Spleen (tissue), 11 donors: ENCODE data around the gene MAP3K14. TPM values are rescaled to one million over a fixed set of nuclear protein-coding genes. Genes with fewer than 3 reads are reported as not detected.

Experiments used
- DNase-seq: peaks from one replicate; pipeline ENCODE4 v3.0.0-alpha.2; 2020
- H3K27ac ChIP-seq, 8 donors: fragments of 200-600 bp; sonication (generic) in 7 of 8; 1 replicate in 4 of 8; 2 replicates in 4 of 8; pipeline versions ENCODE4 v1.5.0 to v1.8.0; 2016 to 2021; ENCODE audit warnings: inconsistent platforms in 4 of 8, mild to moderate bottlenecking in 4 of 8, moderate library complexity in 1 of 8
- H3K27me3 ChIP-seq, 7 donors: fragments of 200-600 bp; sonication (generic) in 6 of 7; replicated peaks in 1 of 7; 1 replicate in 4 of 7; 2 replicates in 3 of 7; pipeline versions ENCODE4 v1.5.0 to v1.8.0; 2016 to 2021; ENCODE audit warnings: inconsistent platforms in 3 of 7, mild to moderate bottlenecking in 1 of 7
- H3K36me3 ChIP-seq, 6 donors: fragments of 200-600 bp; sonication (generic) in 5 of 6; 1 replicate in 4 of 6; 2 replicates in 2 of 6; pipeline versions ENCODE4 v1.5.0 to v1.8.0; 2016 to 2021; ENCODE audit warnings: inconsistent platforms in 2 of 6
- H3K4me1 ChIP-seq, 6 donors: fragments of 200-600 bp; sonication (generic) in 5 of 6; 1 replicate in 3 of 6; 2 replicates in 3 of 6; pipeline versions ENCODE4 v1.5.0 to v1.8.0; 2016 to 2021; ENCODE audit warnings: inconsistent platforms in 3 of 6
- H3K4me3 ChIP-seq, 8 donors: fragments of 200-600 bp; sonication (generic) in 7 of 8; 1 replicate in 4 of 8; 2 replicates in 4 of 8; pipeline versions ENCODE4 v1.5.0 to v1.8.0; 2016 to 2021; ENCODE audit warnings: inconsistent platforms in 4 of 8, mild to moderate bottlenecking in 4 of 8, moderate library complexity in 2 of 8
- H3K9me3 ChIP-seq, 8 donors: fragments of 200-600 bp; sonication (generic) in 7 of 8; 1 replicate in 4 of 8; 2 replicates in 4 of 8; pipeline versions ENCODE4 v1.5.0 to v1.8.0; 2016 to 2021; ENCODE audit warnings: inconsistent platforms in 4 of 8
- POLR2A ChIP-seq, 3 donors: fragments of 450-650 bp; IDR thresholded peaks; one replicate each; pipeline ENCODE4 v1.5.1; 2017; ENCODE audit warnings: antibody characterized with exemption in 3 of 3, mild to moderate bottlenecking in 1 of 3
- POLR2AphosphoS5 ChIP-seq, 3 donors: sonication (generic); formaldehyde crosslinking; IDR thresholded peaks; one replicate each; pipeline ENCODE4 v1.5.1; 2017; ENCODE audit warnings: antibody characterized with exemption in 3 of 3
- WGBS, 5 donors: extraction: QIAGEN DNeasy Blood & Tissue Kit in 3 of 5; methylation state at CpG; one replicate each; pipeline versions ENCODE4 v1.1.5 to v1.1.7; 2013 to 2018; 5-methylcytosine and 5-hydroxymethylcytosine counted together
- intact Hi-C: fragments of 100-400 bp; cut with DNase I; formaldehyde crosslinking; loops from one replicate; pipeline ENCODE4 v1.15.0; 2023; ENCODE audit warnings: low total_unique reads
- polyA plus RNA-seq, 3 donors: library from polyadenylated mRNA; stranded (reverse); fragments of 200-250 nt; gene quantifications; one replicate each; pipeline ENCODE4 v1.2.1, GENCODE V29; 2013
- total RNA-seq, 7 donors: library from RNA; depleted of rRNA in 3 of 7; stranded (reverse); fragments of >200 nt in 3 of 7; fragmentation: NEBNext Ultra II Directional in 4 of 7; extraction: Animal tissue kit (Norgen Biotek cat#: 25700) in 4 of 7; gene quantifications; one replicate each; pipeline versions ENCODE4 v1.1.0 to v1.2.1, GENCODE V29; 2016 to 2021
- TF ChIP-seq, protein P1 (sequence below), 11 experiments: fragments of 200-600 bp in 7 of 11; fragments of 450-650 bp in 4 of 11; sonication (generic) in 4 of 11; IDR thresholded peaks in 8 of 11; conservative IDR thresholded peaks in 3 of 11; 1 replicate in 7 of 11; 2 replicates in 4 of 11; pipeline versions ENCODE4 v1.4.0 to v1.8.0; 2016 to 2021; ENCODE audit warnings: antibody characterized with exemption in 11 of 11, inconsistent platforms in 4 of 11, mild to moderate bottlenecking in 1 of 11
- donor health status: healthy with polysubstance abuse.
- donor health status: DM: no; HTN: no; CAD: no; lungs with moderate emphysema.
- donor health status: DM: no; HTN: no; CAD: no.
- donor health status: Bipolar disorder and iron deficiency.
- donor health status: healthy.
- donor health status: DM: no; HTN: no; CAD: no.
- donor health status: DM: yes; HTN: yes; CAD: no.

The MAP3K14 gene
- total and polyA plus RNA-seq, 10 donors, result 17.3 to 36.3 (median 28.0) TPM

- no peak for TF ChIP-seq POLR2AphosphoS5 (IDR thresholded peaks at IDR 0.05)
- no peak for TF ChIP-seq POLR2A (IDR thresholded peaks at IDR 0.05)
- TF ChIP-seq, protein P1, sequence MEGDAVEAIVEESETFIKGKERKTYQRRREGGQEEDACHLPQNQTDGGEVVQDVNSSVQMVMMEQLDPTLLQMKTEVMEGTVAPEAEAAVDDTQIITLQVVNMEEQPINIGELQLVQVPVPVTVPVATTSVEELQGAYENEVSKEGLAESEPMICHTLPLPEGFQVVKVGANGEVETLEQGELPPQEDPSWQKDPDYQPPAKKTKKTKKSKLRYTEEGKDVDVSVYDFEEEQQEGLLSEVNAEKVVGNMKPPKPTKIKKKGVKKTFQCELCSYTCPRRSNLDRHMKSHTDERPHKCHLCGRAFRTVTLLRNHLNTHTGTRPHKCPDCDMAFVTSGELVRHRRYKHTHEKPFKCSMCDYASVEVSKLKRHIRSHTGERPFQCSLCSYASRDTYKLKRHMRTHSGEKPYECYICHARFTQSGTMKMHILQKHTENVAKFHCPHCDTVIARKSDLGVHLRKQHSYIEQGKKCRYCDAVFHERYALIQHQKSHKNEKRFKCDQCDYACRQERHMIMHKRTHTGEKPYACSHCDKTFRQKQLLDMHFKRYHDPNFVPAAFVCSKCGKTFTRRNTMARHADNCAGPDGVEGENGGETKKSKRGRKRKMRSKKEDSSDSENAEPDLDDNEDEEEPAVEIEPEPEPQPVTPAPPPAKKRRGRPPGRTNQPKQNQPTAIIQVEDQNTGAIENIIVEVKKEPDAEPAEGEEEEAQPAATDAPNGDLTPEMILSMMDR (IDR thresholded peaks at IDR 0.05 in 8 of 11, conservative IDR thresholded peaks at IDR 0.05 in 3 of 11), result no peak
- intact Hi-C loops, result no loop called here
Observed at GRCh38 chr17:45355087-45355486, 38.3 kb upstream of the MAP3K14 start.

DNA sequence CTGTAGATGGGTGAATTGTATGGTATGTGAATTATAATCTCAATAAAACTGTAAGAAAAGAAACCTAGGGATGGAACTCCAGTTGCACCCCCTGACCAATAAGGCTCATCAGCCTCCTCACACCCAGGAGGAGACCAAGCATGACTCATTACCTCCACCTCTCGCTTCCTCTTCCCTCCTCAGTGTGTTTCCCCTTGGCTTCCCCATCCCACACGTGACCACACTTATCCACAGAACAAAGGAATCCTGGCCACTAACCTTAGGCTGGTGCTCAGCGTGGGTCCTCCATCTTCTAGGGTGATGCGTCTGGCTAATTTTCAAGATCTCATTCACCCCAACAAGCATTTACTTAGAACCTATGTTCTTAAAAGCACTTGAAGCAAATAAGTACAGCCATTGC is 36.2 kb upstream of the MAP3K14 start:
- no peak overlapping the region for H3K4me3 ChIP-seq
- no peak overlapping the region for H3K27ac ChIP-seq
- no peak for TF ChIP-seq POLR2A (IDR thresholded peaks at IDR 0.05)
- no peak for TF ChIP-seq POLR2AphosphoS5 (IDR thresholded peaks at IDR 0.05)
- TF ChIP-seq, protein P1 (IDR thresholded peaks at IDR 0.05 in 8 of 11, conservative IDR thresholded peaks at IDR 0.05 in 3 of 11), result no peak
- intact Hi-C loops, result no loop called here
- peaks cover 0 to 5% (median 0%) of the 10 kb centered on the region in 7 donors for H3K27me3 ChIP-seq
- no peaks in the 10 kb centered on the region for H3K36me3 ChIP-seq
- peaks cover 0 to 8% (median 0%) of the 10 kb centered on the region in 8 donors for H3K9me3 ChIP-seq
- peak; percentile 1 for DNase-seq
- peaks cover 0 to 5% (median 0%) of the 10 kb centered on the region in 6 donors for H3K4me1 ChIP-seq
- WGBS, 5 donors, result 42 to 52% (median 48%) methylated on average over 4 of the region's 4 CpGs

More at GRCh38 chr17:45355087-45355486, 38.3 kb upstream of the MAP3K14 start:
- DNase-seq, result peak; percentile 14
- Histone ChIP-seq H3K36me3 (no peaks in the 10 kb centered on the region), H3K27me3 (peaks cover 0 to 10% (median 0%) of the 10 kb centered on the region in 7 donors), H3K9me3 (peaks cover 0 to 8% (median 0%) of the 10 kb centered on the region in 8 donors), H3K27ac (no peak overlapping the region), H3K4me3 (no peak overlapping the region), H3K4me1 (peaks cover 0 to 5% (median 0%) of the 10 kb centered on the region in 6 donors)
- 65 to 78% (median 70%) methylated on average over 2 of the region's 2 CpGs for WGBS, 5 donors

DNA sequence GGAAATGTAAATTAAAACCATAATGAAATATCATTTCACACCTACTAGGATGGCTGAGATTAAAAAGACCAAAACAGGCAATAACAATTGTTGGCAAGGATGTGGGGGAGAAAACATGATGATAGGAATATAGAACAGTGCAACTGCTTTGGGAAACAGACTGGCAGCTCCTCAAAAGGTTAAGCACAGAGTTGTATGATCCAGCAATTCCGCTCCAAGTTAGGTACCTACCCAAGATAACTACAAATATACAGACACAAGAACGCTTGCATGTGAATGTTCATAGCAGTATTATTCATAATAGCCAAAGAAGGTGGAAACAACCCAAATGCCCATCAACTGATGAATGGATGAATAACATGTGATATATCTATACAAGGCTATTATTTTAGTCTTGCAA is 35.0 kb upstream of the MAP3K14 start:
- H3K27ac ChIP-seq, result no peak overlapping the region
- H3K36me3 ChIP-seq, result no peaks in the 10 kb centered on the region
- whole genome bisulfite sequencing, 5 donors, result 91 to 100% (median 97%) methylated on average over 2 of the region's 2 CpGs
- no peak for DNase-seq
- TF ChIP-seq POLR2A (IDR thresholded peaks at IDR 0.05) (no peak), POLR2AphosphoS5 (IDR thresholded peaks at IDR 0.05) (no peak)
- TF ChIP-seq, protein P1 (IDR thresholded peaks at IDR 0.05 in 8 of 11, conservative IDR thresholded peaks at IDR 0.05 in 3 of 11), result no peak
- peaks cover 0 to 5% (median 0%) of the 10 kb centered on the region in 6 donors for H3K4me1 ChIP-seq
- intact Hi-C loops, result no loop called here
- no peak overlapping the region for H3K4me3 ChIP-seq
- H3K27me3 ChIP-seq, result peaks cover 0 to under 1% (median 0%) of the 10 kb centered on the region in 7 donors
- peaks cover 0 to 8% (median 0%) of the 10 kb centered on the region in 8 donors for H3K9me3 ChIP-seq

DNA sequence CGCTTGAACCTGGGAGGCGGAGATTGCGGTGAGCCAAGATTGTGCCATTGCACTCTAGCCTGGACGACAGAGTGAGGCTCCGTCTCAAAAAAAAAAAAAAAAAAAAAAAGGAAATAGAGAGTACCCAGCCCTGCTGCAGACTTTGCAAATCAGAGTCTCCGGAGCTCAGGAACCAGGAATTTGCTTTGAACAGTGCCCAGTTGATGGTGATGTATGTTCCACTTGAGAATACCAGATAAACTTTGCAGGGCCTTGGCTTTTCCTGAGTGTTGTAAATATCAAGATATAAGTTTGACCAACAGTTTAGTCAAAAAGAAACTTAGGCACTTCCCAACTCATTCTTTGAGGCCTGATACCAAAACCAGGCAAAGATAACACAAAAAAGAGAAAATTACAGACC is 30.6 kb upstream of the MAP3K14 start:
- intact Hi-C loops, result no loop called here
- Histone ChIP-seq H3K9me3 (peaks cover 0 to 8% (median 0%) of the 10 kb centered on the region in 8 donors), H3K27ac (no peak overlapping the region), H3K4me1 (peaks cover 0 to 4% (median 0%) of the 10 kb centered on the region in 6 donors), H3K27me3 (no peaks in the 10 kb centered on the region), H3K36me3 (no peaks in the 10 kb centered on the region), H3K4me3 (no peak overlapping the region)
- TF ChIP-seq POLR2A (IDR thresholded peaks at IDR 0.05) (no peak), POLR2AphosphoS5 (IDR thresholded peaks at IDR 0.05) (no peak)
- TF ChIP-seq, protein P1 (IDR thresholded peaks at IDR 0.05 in 8 of 11, conservative IDR thresholded peaks at IDR 0.05 in 3 of 11), result no peak
- DNase-seq, result no peak
- WGBS, 5 donors, result 72 to 81% (median 74%) methylated on average over 5 to 6 of the region's 6 CpGs
